Measurements from ENCODE around the gene ANO1.
"Not testable (repeated sequence)": the region's sequence is repeated elsewhere in the genome, so short reads cannot be mapped to it uniquely, and the experiment has no call there.

The ANO1 gene

GRCh38 chr11:70078095-70078780 lies at the start of gene ANO1:
TSS of gene ANO1 (plus strand) at chr11:70078317. CDS start at chr11:70078607, 290 bp downstream.
- Mint-ChIP-seq H3K27me3 (peaks cover 48% of the 10 kb centered on the region), H3K27ac (no peak within 1 kb of the TSS), H3K4me1 (peaks cover 5% of the 10 kb centered on the region), H3K36me3 (ENCODE audit: low read depth) (no peaks in the 10 kb centered on the region), H3K9me3 (no peaks in the 10 kb centered on the region), H3K4me3 (no peak within 1 kb of the TSS)
- DNase-seq (no peak), ATAC-seq (no peak)

GRCh38 chr11:70029115-70029860 lies 48.8 kb upstream of the ANO1 start:
- Mint-ChIP-seq H3K4me1 (no peaks in the 10 kb centered on the region), H3K27me3 (peaks cover 6% of the 10 kb centered on the region), H3K4me3 (no peak overlapping the region), H3K36me3 (ENCODE audit: low read depth) (no peaks in the 10 kb centered on the region), H3K9me3 (no peaks in the 10 kb centered on the region), H3K27ac (no peak overlapping the region)
- no peak for ATAC-seq
- no peak for DNase-seq

GRCh38 chr11:70029861-70030380 lies 48.2 kb upstream of the ANO1 start:
- Mint-ChIP-seq H3K27ac (no peak overlapping the region), H3K9me3 (no peaks in the 10 kb centered on the region), H3K4me1 (no peaks in the 10 kb centered on the region), H3K36me3 (ENCODE audit: low read depth) (no peaks in the 10 kb centered on the region), H3K4me3 (no peak overlapping the region), H3K27me3 (peaks cover 6% of the 10 kb centered on the region)
- ATAC-seq: no peak
- no peak for DNase-seq

- Mint-ChIP-seq H3K4me1 (no peaks in the 10 kb centered on the region), H3K27ac (no peak overlapping the region), H3K36me3 (ENCODE audit: low read depth) (no peaks in the 10 kb centered on the region), H3K4me3 (no peak overlapping the region), H3K9me3 (no peaks in the 10 kb centered on the region), H3K27me3 (peaks cover 6% of the 10 kb centered on the region)
- ATAC-seq (no peak), DNase-seq (no peak)
These were observed 47.7 kb upstream of the ANO1 start for GRCh38 chr11:70030412-70030811.

- Mint-ChIP-seq H3K36me3 (ENCODE audit: low read depth) (no peaks in the 10 kb centered on the region), H3K27ac (no peak overlapping the region), H3K9me3 (peaks cover 4% of the 10 kb centered on the region), H3K27me3 (peaks cover 8% of the 10 kb centered on the region), H3K4me3 (no peak overlapping the region), H3K4me1 (no peaks in the 10 kb centered on the region)
- DNase-seq (no peak), ATAC-seq (no peak)
These were observed 46.3 kb upstream of the ANO1 start for GRCh38 chr11:70031631-70032469.

GRCh38 chr11:70032470-70032795 lies 45.7 kb upstream of the ANO1 start:
- no peak overlapping the region for H3K4me3 Mint-ChIP-seq
- ATAC-seq: no peak

GRCh38 chr11:70032943-70033710 lies 45.0 kb upstream of the ANO1 start:
- peaks cover 9% of the 10 kb centered on the region for H3K27me3 Mint-ChIP-seq
- H3K4me3 Mint-ChIP-seq: no peak overlapping the region
- DNase-seq: no peak
- no peaks in the 10 kb centered on the region for H3K36me3 Mint-ChIP-seq (ENCODE audit: low read depth)
- no peaks in the 10 kb centered on the region for H3K4me1 Mint-ChIP-seq
- H3K9me3 Mint-ChIP-seq: peaks cover 5% of the 10 kb centered on the region
- ATAC-seq: no peak
- H3K27ac Mint-ChIP-seq: no peak overlapping the region

More at GRCh38 chr11:70032470-70032795, 45.7 kb upstream of the ANO1 start:
- DNase-seq: no peak
- peaks cover 4% of the 10 kb centered on the region for H3K9me3 Mint-ChIP-seq
- H3K36me3 Mint-ChIP-seq (ENCODE audit: low read depth): no peaks in the 10 kb centered on the region
- H3K27ac Mint-ChIP-seq: no peak overlapping the region
- no peaks in the 10 kb centered on the region for H3K4me1 Mint-ChIP-seq
- peaks cover 8% of the 10 kb centered on the region for H3K27me3 Mint-ChIP-seq

- Mint-ChIP-seq H3K4me1 (no peaks in the 10 kb centered on the region), H3K27me3 (peaks cover 12% of the 10 kb centered on the region), H3K36me3 (ENCODE audit: low read depth) (no peaks in the 10 kb centered on the region), H3K9me3 (peaks cover 10% of the 10 kb centered on the region), H3K4me3 (no peak overlapping the region), H3K27ac (no peak overlapping the region)
- DNase-seq (no peak), ATAC-seq (no peak)
These were observed 44.4 kb upstream of the ANO1 start for GRCh38 chr11:70033711-70034070.

GRCh38 chr11:70034740-70035365 lies 43.3 kb upstream of the ANO1 start:
- Mint-ChIP-seq H3K27me3 (peaks cover 14% of the 10 kb centered on the region), H3K9me3 (peaks cover 14% of the 10 kb centered on the region), H3K4me1 (no peaks in the 10 kb centered on the region), H3K4me3 (no peak overlapping the region), H3K36me3 (ENCODE audit: low read depth) (peaks cover under 1% of the 10 kb centered on the region), H3K27ac (no peak overlapping the region)
- DNase-seq (no peak), ATAC-seq (no peak)

- ATAC-seq: not testable (repeated sequence)
These were observed 42.5 kb upstream of the ANO1 start for GRCh38 chr11:70035665-70036064.

GRCh38 chr11:70036971-70037882 lies 40.9 kb upstream of the ANO1 start:
- ATAC-seq: no peak
- H3K27me3 Mint-ChIP-seq: peaks cover 13% of the 10 kb centered on the region
- peaks cover 23% of the 10 kb centered on the region for H3K9me3 Mint-ChIP-seq
- H3K4me1 Mint-ChIP-seq: no peaks in the 10 kb centered on the region
- H3K4me3 Mint-ChIP-seq: no peak overlapping the region
- H3K36me3 Mint-ChIP-seq (ENCODE audit: low read depth): peaks cover 5% of the 10 kb centered on the region
- H3K27ac Mint-ChIP-seq: no peak overlapping the region
- no peak for DNase-seq

More at GRCh38 chr11:70035665-70036064, 42.5 kb upstream of the ANO1 start:
- H3K27ac Mint-ChIP-seq; DNase-seq; H3K4me1 Mint-ChIP-seq; H3K36me3 Mint-ChIP-seq (ENCODE audit: low read depth); H3K4me3 Mint-ChIP-seq: not testable (repeated sequence)
- Mint-ChIP-seq H3K27me3 (peaks cover 14% of the 10 kb centered on the region), H3K9me3 (peaks cover 18% of the 10 kb centered on the region)

- H3K9me3 Mint-ChIP-seq: peaks cover 31% of the 10 kb centered on the region
- H3K27me3 Mint-ChIP-seq: peaks cover 14% of the 10 kb centered on the region
- no peak overlapping the region for H3K27ac Mint-ChIP-seq
- no peak for DNase-seq
- H3K36me3 Mint-ChIP-seq (ENCODE audit: low read depth): peaks cover 5% of the 10 kb centered on the region
- ATAC-seq: no peak
- no peaks in the 10 kb centered on the region for H3K4me1 Mint-ChIP-seq
- H3K4me3 Mint-ChIP-seq: no peak overlapping the region
These were observed 39.9 kb upstream of the ANO1 start for GRCh38 chr11:70038034-70038834.

Data from activated naive CD8-positive, alpha-beta T cell treated with anti-CD3 and anti-CD28 coated beads, Interleukin-2, amount 50 U/mL, for 24 hours (primary cell).